Measurements from ENCODE around the gene MED13L. TPM values are rescaled to one million over a fixed set of nuclear protein-coding genes. Genes with fewer than 3 reads are reported as not detected.

The MED13L gene
- polyA plus RNA-seq: 10.7 TPM

DNA sequence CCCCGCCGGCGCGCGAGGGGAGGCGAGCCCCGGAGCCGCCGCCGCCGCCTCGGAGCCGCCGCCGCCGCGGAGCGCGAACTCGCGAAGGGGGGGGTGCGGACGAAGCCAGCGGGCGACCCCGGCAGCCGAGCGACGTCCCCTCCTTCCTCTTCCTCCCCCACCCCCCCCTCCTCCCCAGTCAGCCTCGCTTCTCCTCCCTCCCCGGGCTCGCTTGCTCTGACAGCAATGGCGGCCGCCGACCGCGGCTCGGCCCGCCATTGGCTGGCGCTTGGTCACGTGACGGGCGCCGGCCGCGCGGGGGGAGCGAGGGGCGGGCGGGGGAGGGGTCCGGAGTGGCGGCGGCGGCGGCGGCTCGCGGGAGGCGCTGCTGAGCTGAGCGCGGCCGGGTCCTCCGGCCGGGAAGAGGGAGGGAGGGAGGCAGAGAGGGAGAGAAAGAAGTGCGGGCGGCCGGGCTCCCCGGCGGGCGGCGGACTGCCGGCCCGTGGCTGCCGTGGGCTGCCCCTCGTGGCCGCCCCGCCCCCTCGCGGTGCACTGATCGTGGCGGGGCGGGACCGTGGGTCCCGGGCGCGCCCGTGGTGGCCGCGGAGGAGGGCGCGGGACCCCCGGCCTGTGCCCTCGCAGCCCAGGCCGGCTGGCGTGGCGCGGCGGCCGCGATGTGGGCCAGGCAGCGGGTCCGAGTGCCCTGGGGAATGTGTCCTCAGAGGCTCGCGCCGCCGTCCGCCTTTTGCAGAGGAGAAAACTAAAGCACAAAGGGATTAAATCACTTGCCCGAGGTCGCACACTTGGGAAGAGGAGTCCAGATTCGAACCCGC lies at the start of gene MED13L:
Gene MED13L (minus strand): TSS at position 227 of the 812 bp plus-strand sequence. CDS start 562 bp downstream, outside the sequence.
- Mint-ChIP-seq H3K9me3 (no peaks in the 10 kb centered on the region), H3K4me1 (peaks cover 35 to 49% (median 37%) of the 10 kb centered on the region in 3 donors), H3K4me3 (peak within 1 kb of the TSS; percentile 97 to 99 (median 98)), H3K36me3 (no peaks in the 10 kb centered on the region), H3K27me3 (no peaks in the 10 kb centered on the region), H3K27ac (peak within 1 kb of the TSS; percentile 77 to 96 (median 95))

DNA sequence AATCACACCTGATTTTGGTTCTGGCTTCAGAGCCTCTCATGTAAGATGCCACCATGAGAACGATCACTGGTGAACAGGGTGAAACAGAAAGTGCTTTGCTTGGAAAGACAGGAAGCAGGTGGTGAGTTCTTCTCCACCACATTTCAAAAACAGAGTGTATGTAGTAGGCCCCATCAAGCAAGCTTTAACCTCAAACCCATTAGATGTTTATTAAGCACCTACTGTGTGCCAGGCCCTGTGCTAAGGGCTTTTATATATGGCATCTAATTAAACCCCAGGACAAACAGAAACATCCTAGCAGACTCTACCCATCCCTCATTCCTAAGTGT lies 47.8 kb upstream of the MED13L start:
- peaks cover 0 to 4% (median 3%) of the 10 kb centered on the region in 3 donors for H3K9me3 Mint-ChIP-seq
- peaks cover 24 to 30% (median 24%) of the 10 kb centered on the region in 3 donors for H3K4me1 Mint-ChIP-seq
- H3K36me3 Mint-ChIP-seq: peaks cover 3% of the 10 kb centered on the region
- peak overlapping the region; percentile 23 to 88 (median 76) for H3K27ac Mint-ChIP-seq
- peak overlapping the region in 1 of 4 donors; percentile 72 for H3K4me3 Mint-ChIP-seq
- no peaks in the 10 kb centered on the region for H3K27me3 Mint-ChIP-seq

DNA sequence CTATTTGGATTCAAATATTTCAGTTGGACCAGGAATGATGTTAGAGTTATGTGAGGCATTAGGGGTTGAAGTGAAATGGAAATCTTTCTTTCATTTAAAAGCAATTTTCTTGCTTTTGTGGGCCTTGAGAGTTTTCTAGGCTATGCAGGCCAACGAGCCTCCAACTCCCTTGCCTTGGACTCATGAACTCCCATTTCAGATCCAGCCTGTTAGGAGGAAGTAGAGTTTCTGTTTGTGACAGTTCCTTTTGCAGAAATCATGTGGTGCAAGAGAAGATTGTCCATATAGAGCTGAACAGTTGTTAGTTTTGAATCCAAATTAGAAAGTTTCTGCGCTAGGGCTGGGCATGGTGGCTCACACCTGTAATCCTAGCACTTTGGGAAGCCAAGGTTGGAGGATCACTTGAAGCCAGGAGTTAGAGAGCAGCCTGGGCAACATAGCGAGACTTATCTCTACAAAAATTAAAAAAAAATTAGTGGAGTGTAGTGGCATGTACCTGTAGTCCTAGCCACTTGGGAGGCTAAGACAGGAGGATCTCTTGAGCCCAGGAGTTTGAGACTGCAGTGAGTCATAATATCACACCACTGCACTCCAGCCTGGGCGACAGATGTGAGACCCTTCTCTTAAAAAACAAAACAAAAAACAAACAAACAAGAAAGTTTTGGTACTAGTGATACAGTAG lies 47.3 kb upstream of the MED13L start:
- peaks cover 29 to 35% (median 29%) of the 10 kb centered on the region in 3 donors for H3K4me1 Mint-ChIP-seq
- H3K27me3 Mint-ChIP-seq: no peaks in the 10 kb centered on the region
- H3K9me3 Mint-ChIP-seq: peaks cover 0 to 4% (median 3%) of the 10 kb centered on the region in 3 donors
- peak overlapping the region in 2 of 4 donors; percentile 47 to 72 for H3K4me3 Mint-ChIP-seq
- peak overlapping the region; percentile 23 to 88 (median 76) for H3K27ac Mint-ChIP-seq
- H3K36me3 Mint-ChIP-seq: peaks cover 3% of the 10 kb centered on the region

DNA sequence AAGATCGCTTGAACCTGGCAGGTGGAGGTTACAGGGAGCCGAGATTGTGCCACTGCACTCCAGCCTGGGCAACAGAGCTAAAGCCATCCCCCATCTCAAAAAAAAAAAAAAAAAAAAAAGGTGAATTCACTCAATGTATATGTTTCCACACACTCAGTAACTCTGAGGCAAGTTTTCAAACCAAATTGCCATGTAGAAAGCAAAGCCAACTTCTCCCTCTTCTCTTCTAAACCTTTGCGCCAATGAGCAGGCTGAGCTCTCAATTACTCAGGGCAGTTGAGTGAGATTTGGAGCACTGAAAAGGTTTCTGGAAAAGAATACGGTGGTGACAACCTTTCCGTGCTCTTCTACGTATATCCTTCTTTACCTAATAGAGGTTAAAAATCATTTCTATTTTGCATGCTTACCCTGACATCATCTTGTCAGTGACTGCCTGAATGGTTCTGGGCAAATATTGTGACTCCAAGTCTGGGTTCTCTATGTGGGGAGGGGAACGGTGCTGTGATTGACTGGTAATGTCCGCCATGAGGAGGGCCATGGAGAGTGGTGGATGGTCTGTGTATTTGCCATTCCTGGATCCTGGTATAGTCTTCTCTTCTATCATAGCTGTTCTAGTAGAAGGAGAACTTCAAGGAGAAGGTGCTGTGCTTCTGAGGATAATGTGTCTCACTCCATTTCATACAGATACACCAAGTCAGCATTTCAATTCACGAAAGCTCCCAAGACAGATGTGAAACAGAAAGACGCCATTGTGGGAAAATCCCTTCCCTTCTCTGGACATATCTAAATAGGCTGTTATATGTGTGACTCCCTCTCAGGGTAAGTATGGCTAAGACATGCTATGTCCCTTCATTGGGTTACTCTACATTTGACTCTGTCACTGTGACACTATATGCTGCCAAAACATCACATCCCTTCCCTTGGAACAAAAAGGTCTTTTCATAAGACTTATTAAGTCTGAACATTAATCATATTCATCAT lies 46.2 kb upstream of the MED13L start:
- H3K4me3 Mint-ChIP-seq: peak overlapping the region in 1 of 4 donors; percentile 72
- peaks cover 32 to 40% (median 34%) of the 10 kb centered on the region in 3 donors for H3K4me1 Mint-ChIP-seq
- H3K9me3 Mint-ChIP-seq: peaks cover 0 to 4% (median 3%) of the 10 kb centered on the region in 3 donors
- H3K27me3 Mint-ChIP-seq: no peaks in the 10 kb centered on the region
- peaks cover 3% of the 10 kb centered on the region for H3K36me3 Mint-ChIP-seq
- H3K27ac Mint-ChIP-seq: peak overlapping the region; percentile 26 to 84 (median 53)

DNA sequence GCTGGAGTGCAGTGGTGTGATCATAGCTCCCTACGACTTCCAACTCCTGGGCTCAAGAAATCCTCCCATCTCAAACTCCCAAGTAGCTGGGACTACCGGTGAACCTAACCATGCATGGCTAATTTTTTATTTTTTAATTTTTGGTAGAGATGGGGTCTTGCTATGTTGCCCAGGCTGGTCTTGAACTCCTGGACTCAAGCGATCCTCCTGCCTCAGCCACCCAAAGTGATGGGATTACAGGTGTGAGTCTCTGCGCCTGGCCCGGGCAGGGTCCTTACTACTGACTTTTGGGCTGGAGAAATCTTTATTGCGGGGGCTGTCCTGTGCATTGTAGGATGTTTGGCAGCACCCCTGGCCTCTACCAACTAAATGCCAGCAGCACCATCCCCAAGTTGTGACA lies 44.4 kb upstream of the MED13L start:
- H3K36me3 Mint-ChIP-seq: peaks cover 3% of the 10 kb centered on the region
- H3K4me3 Mint-ChIP-seq: no peak overlapping the region
- H3K27ac Mint-ChIP-seq: no peak overlapping the region
- no peaks in the 10 kb centered on the region for H3K27me3 Mint-ChIP-seq
- peaks cover 29 to 39% (median 32%) of the 10 kb centered on the region in 3 donors for H3K4me1 Mint-ChIP-seq
- no peaks in the 10 kb centered on the region for H3K9me3 Mint-ChIP-seq

DNA sequence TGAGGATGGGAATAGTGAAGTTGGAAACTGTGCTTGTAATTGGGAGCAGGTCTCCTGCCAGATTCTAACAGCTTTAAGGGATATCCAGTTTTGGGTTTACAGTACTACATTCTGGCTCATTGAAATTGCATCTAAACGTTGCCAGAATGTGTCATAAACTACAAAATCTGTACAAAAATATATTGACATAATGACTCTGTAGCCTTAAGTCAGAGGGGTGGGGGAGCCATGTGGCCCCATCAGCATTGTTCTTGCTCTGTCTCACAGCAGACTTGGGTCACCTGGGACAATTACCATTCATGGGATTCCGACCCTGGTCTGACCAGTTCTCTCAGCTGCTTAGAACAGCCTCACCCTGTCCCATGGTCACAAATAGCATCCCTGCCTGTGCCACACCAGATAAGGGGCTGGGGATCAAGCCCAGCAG lies 43.3 kb upstream of the MED13L start:
- Mint-ChIP-seq H3K9me3 (no peaks in the 10 kb centered on the region), H3K4me1 (peaks cover 29 to 35% (median 31%) of the 10 kb centered on the region in 3 donors), H3K27ac (no peak overlapping the region), H3K4me3 (no peak overlapping the region), H3K36me3 (no peaks in the 10 kb centered on the region), H3K27me3 (no peaks in the 10 kb centered on the region)

DNA sequence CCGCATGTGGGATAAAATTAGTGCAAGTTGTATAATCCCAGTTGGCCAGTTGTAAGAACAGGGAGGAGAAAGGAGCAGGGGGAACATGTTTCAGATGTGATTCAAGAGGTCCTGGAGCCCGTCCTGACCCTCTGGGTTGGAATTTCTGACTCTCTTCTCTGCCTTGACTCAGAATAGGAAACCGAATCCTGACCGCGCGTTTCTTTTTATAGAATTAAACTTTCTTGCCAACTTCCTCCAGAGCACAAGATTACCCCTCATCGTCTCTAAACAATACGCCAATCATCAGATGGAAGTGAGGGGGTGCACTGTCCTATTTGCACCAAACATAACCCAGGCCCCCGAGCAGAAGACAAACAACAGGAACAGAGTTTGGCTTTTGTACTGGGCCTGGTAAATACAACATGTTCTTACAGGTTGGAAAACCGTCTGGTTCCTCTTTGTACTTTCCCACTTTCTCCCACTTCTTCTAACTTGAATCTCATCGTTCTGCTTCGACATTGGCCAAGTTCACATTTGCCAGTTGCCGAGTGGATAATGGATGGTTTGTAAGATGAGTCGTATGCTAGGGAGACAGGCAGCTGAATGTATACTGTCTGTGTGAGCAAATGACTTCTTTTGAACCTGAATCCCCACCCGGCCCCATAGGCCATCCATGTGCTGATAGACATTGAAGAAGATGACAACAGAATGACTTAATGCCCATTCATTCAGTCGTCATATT lies 42.6 kb upstream of the MED13L start:
- Mint-ChIP-seq H3K36me3 (no peaks in the 10 kb centered on the region), H3K4me1 (peaks cover 23 to 27% (median 25%) of the 10 kb centered on the region in 3 donors), H3K4me3 (peak overlapping the region in 2 of 4 donors; percentile 31 to 79), H3K27me3 (no peaks in the 10 kb centered on the region), H3K9me3 (no peaks in the 10 kb centered on the region), H3K27ac (peak overlapping the region in 1 of 3 donors; percentile 35)

DNA sequence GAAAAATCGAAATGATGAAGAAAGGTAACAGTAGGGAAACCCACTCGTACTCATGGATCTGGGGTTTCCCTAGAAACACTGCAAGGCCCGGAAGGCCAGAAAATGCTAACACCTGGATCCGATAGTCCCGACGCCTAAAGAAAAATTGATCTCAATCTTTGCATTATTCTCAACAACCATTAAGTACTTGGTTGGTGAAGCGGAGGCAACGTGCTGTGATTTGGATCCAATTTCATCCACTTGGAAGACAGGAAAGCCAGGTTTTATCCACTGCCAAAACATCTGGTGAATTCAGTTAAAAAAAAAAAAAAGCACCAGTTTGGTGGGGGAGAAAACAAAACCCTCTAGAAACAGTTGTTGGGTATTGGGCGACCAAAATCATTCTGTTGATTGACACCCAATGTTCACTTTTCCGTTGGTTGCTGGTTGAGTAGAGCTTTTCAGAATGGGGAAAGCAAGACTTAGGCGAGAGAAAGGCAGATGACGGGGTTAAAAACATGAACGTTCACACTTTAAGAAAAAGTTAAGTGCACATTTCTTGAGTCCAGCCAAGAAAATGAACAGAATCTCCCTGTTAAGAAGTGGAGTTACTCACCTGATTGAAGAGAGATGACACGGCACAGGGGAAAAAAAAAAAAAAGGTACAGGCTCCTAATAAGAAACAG lies 41.9 kb upstream of the MED13L start:
- Mint-ChIP-seq H3K36me3 (no peaks in the 10 kb centered on the region), H3K27me3 (no peaks in the 10 kb centered on the region), H3K4me3 (peak overlapping the region in 1 of 4 donors; percentile 79), H3K4me1 (peaks cover 18 to 23% (median 21%) of the 10 kb centered on the region in 3 donors), H3K9me3 (no peaks in the 10 kb centered on the region), H3K27ac (no peak overlapping the region)

DNA sequence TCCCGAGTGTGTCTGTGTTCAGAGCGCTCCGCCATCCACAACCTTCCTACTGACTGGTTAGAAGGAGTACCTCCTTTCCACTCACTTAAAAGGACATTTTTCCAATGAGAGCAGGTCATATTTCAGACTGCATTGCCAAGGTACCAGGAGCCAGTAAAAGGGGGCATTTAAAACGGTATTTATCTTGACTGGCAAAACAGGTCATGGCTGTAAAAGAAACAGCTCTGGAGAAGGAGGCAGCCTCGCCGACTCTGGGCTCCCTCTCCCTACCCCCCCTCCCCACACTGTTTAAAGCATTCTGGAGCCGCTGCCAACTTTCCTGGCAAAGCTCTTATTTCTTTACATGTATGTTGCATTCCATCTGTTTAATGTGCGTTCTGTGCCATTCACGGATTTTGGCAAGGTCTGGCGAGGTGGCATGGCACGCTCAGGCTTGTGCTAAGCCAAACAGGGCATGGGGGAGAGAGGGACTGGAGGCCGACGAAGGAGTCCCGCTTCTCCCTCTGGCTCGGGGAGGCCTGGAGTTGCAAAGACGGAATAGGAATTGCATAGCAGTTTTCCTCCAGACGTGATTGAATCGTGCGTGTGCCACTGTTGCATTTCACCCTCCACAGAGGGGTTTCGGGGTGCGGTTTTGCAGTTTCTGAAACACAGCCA lies 41.2 kb upstream of the MED13L start:
- Mint-ChIP-seq H3K4me3 (no peak overlapping the region), H3K9me3 (no peaks in the 10 kb centered on the region), H3K36me3 (no peaks in the 10 kb centered on the region), H3K27ac (peak overlapping the region in 1 of 3 donors; percentile 20), H3K4me1 (peaks cover 14 to 16% (median 16%) of the 10 kb centered on the region in 3 donors), H3K27me3 (no peaks in the 10 kb centered on the region)

DNA sequence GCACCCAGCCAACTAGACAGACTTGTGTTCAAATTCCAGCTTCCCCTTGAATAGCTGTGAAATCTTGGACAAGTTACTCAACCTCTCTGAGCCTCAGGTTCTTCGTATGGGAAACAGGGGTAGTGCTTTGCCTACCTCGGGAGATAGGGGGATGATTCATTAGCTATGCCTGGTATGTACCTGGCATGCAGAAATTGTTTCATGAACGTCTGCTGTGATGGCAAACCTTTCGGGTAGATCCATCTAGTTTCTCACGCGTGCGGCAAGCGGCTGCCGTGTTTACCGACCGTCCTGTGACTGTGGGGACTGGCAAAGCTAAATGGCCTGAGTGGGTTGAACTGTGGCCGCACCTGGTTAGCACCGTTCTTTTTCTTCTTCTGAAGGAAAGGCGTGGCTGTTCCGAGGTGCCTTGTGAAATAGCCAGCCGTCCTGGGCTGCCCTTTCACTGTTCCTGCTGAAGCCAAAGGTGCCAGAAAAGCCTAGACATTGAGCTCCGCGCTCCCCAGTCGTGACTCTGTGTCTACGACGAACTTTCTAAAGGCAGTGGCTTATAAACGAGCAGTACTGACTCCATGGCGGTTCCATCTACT lies 40.6 kb upstream of the MED13L start:
- Mint-ChIP-seq H3K27ac (no peak overlapping the region), H3K4me3 (no peak overlapping the region), H3K4me1 (peaks cover 11 to 13% (median 13%) of the 10 kb centered on the region in 3 donors), H3K9me3 (no peaks in the 10 kb centered on the region), H3K36me3 (no peaks in the 10 kb centered on the region), H3K27me3 (no peaks in the 10 kb centered on the region)

DNA sequence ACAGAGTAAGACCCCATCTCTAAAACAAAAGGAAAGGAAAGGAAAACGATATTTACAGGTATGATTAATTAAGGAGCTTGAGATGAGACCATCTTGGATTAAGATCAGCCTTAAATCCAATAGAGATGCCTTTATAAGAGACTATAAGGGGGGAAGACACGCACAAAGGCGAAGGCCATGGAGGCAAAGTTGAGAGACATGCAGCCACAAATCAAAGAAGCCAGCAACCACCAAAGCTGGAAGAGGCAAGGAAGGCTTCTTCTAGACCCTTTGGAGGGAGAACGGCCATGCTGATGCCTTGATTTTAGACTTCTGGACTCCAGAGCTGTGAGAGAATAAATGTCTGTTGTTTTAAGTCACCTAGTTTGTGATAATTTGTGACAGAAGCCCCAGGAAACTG lies 39.6 kb upstream of the MED13L start:
- H3K27ac Mint-ChIP-seq: no peak overlapping the region
- H3K4me3 Mint-ChIP-seq: no peak overlapping the region
- no peaks in the 10 kb centered on the region for H3K9me3 Mint-ChIP-seq
- H3K27me3 Mint-ChIP-seq: no peaks in the 10 kb centered on the region
- no peaks in the 10 kb centered on the region for H3K36me3 Mint-ChIP-seq
- H3K4me1 Mint-ChIP-seq: peaks cover 11 to 13% (median 13%) of the 10 kb centered on the region in 3 donors

DNA sequence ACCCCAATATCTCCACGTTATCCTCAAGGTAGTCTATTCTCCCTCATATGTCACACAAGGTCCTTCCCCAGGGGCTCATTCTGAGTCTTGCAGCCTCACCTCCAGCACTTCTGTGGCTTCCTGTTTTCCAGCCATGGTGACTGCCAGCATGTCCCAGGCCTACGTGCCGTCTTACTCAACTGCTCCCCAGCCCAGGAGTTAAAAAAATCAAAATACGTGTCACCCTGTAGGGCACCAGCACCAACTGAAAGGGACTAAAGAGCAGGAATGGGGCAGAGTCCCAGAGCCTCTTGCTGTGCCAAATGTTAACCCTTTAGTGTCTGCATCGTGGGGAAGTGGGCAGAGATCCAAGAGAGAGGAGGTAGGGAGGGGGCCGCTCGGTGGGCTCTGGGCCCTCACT lies 37.0 kb upstream of the MED13L start:
- peaks cover 0 to 3% (median 2%) of the 10 kb centered on the region in 3 donors for H3K4me1 Mint-ChIP-seq
- no peak overlapping the region for H3K4me3 Mint-ChIP-seq
- H3K9me3 Mint-ChIP-seq: peaks cover 0 to 7% (median 1%) of the 10 kb centered on the region in 3 donors
- H3K27ac Mint-ChIP-seq: no peak overlapping the region
- no peaks in the 10 kb centered on the region for H3K36me3 Mint-ChIP-seq
- H3K27me3 Mint-ChIP-seq: no peaks in the 10 kb centered on the region

Data from IgD-negative memory B cell (primary cell).